ENCODE measurements around the gene FGFR3.

FGFR3 gene

GRCh38 chr4:1836650-1837049, 43.6 kb downstream of the FGFR3 start:
- Histone ChIP-seq H4K91ac (ENCODE audit: low read length) (no peak overlapping the region), H3K27me3 (ENCODE audit: control insufficient read depth in 1 of 2, insufficient read depth in 1 of 2, low read length in 2 of 2) (no peaks in the 10 kb centered on the region), H3K9me3 (ENCODE audit: control insufficient read depth, low read length) (no peaks in the 10 kb centered on the region), H3K4ac (ENCODE audit: low read depth in 1 of 2, low read length in 2 of 2) (no peak overlapping the region), H2BK120ac (ENCODE audit: low read depth, low read length) (no peak overlapping the region), H2BK15ac (ENCODE audit: low read depth, poor library complexity, severe bottlenecking) (no peak overlapping the region), H3K36me3 (ENCODE audit: control insufficient read depth in 1 of 2, insufficient read depth in 2 of 2, low read depth in 1 of 2, low read length in 2 of 2) (peaks cover 71 to 84% of the 10 kb centered on the region in 2 experiments), H3K18ac (ENCODE audit: low read depth in 1 of 2, low read length in 2 of 2) (no peak overlapping the region), H3K9ac (ENCODE audit: low read length) (no peak overlapping the region), H3K79me1 (replicated peaks; ENCODE audit: low read length, poor library complexity, severe bottlenecking) (peaks cover 30% of the 10 kb centered on the region), H3K4me1 (ENCODE audit: control insufficient read depth, insufficient read depth, low read depth, low read length) (peaks cover 26% of the 10 kb centered on the region), H3K4me3 (ENCODE audit: insufficient read depth in 1 of 2, low read depth in 1 of 2, low read length in 2 of 2) (no peak overlapping the region), H2AK5ac (ENCODE audit: low read length, severe bottlenecking) (peak overlapping the region; percentile 30), H2BK5ac (ENCODE audit: low read depth, low read length, poor library complexity, severe bottlenecking) (no peak overlapping the region), H3K4me2 (ENCODE audit: low read length, poor library complexity, severe bottlenecking) (no peak overlapping the region), H2BK12ac (ENCODE audit: low read length in 2 of 2) (no peak overlapping the region), H4K8ac (ENCODE audit: low read length) (no peak overlapping the region), H3K27ac (ENCODE audit: low read length, poor library complexity, severe bottlenecking) (no peak overlapping the region), H3K23ac (ENCODE audit: low read length in 2 of 2) (no peak overlapping the region), H2AFZ (ENCODE audit: low read depth, low read length) (no peak overlapping the region), H3K14ac (ENCODE audit: low read length in 2 of 2) (no peak overlapping the region)
- 98% methylated on average over 6 of the region's 7 CpGs for WGBS
- DNase-seq: no peak

- no peak overlapping the region for H2BK12ac ChIP-seq (ENCODE audit: low read length in 2 of 2)
- H3K18ac ChIP-seq (ENCODE audit: low read depth in 1 of 2, low read length in 2 of 2): no peak overlapping the region
- peaks cover 30% of the 10 kb centered on the region for H3K4me1 ChIP-seq (ENCODE audit: control insufficient read depth, insufficient read depth, low read depth, low read length)
- H3K23ac ChIP-seq (ENCODE audit: low read length in 2 of 2): no peak overlapping the region
- H3K27me3 ChIP-seq (ENCODE audit: control insufficient read depth in 1 of 2, insufficient read depth in 1 of 2, low read length in 2 of 2): no peaks in the 10 kb centered on the region
- H3K4ac ChIP-seq (ENCODE audit: low read depth in 1 of 2, low read length in 2 of 2): no peak overlapping the region
- H3K14ac ChIP-seq (ENCODE audit: low read length in 2 of 2): no peak overlapping the region
- no peak overlapping the region for H3K9ac ChIP-seq (ENCODE audit: low read length)
- no peak overlapping the region for H3K27ac ChIP-seq (ENCODE audit: low read length, poor library complexity, severe bottlenecking)
- no peak overlapping the region for H2BK15ac ChIP-seq (ENCODE audit: low read depth, poor library complexity, severe bottlenecking)
- H2BK5ac ChIP-seq (ENCODE audit: low read depth, low read length, poor library complexity, severe bottlenecking): no peak overlapping the region
- H3K9me3 ChIP-seq (ENCODE audit: control insufficient read depth, low read length): no peaks in the 10 kb centered on the region
- no peak overlapping the region for H3K4me3 ChIP-seq (ENCODE audit: insufficient read depth in 1 of 2, low read depth in 1 of 2, low read length in 2 of 2)
- H2AK5ac ChIP-seq (ENCODE audit: low read length, severe bottlenecking): no peak overlapping the region
- H2AFZ ChIP-seq (ENCODE audit: low read depth, low read length): no peak overlapping the region
- no peak overlapping the region for H3K4me2 ChIP-seq (ENCODE audit: low read length, poor library complexity, severe bottlenecking)
- no peak overlapping the region for H2BK120ac ChIP-seq (ENCODE audit: low read depth, low read length)
- H4K8ac ChIP-seq (ENCODE audit: low read length): no peak overlapping the region
- H4K91ac ChIP-seq (ENCODE audit: low read length): no peak overlapping the region
- DNase-seq: no peak
- 96% methylated on average over 10 of the region's 10 CpGs for WGBS
- H3K36me3 ChIP-seq (ENCODE audit: control insufficient read depth in 1 of 2, insufficient read depth in 2 of 2, low read depth in 1 of 2, low read length in 2 of 2): peaks cover 71 to 80% of the 10 kb centered on the region in 2 experiments
- peaks cover 30% of the 10 kb centered on the region for H3K79me1 ChIP-seq (replicated peaks; ENCODE audit: low read length, poor library complexity, severe bottlenecking)
Observed at GRCh38 chr4:1837069-1837468, 44.0 kb downstream of the FGFR3 start.

- DNase-seq: no peak
- no peak overlapping the region for H2BK120ac ChIP-seq (ENCODE audit: low read depth, low read length)
- H3K4me1 ChIP-seq (ENCODE audit: control insufficient read depth, insufficient read depth, low read depth, low read length): peaks cover 37% of the 10 kb centered on the region
- no peak overlapping the region for H2BK12ac ChIP-seq (ENCODE audit: low read length in 2 of 2)
- no peak overlapping the region for H4K8ac ChIP-seq (ENCODE audit: low read length)
- H2AFZ ChIP-seq (ENCODE audit: low read depth, low read length): no peak overlapping the region
- no peak overlapping the region for H3K18ac ChIP-seq (ENCODE audit: low read depth in 1 of 2, low read length in 2 of 2)
- H4K91ac ChIP-seq (ENCODE audit: low read length): no peak overlapping the region
- H3K9me3 ChIP-seq (ENCODE audit: control insufficient read depth, low read length): no peaks in the 10 kb centered on the region
- no peak overlapping the region for H3K23ac ChIP-seq (ENCODE audit: low read length in 2 of 2)
- no peak overlapping the region for H3K4me3 ChIP-seq (ENCODE audit: insufficient read depth in 1 of 2, low read depth in 1 of 2, low read length in 2 of 2)
- no peaks in the 10 kb centered on the region for H3K27me3 ChIP-seq (ENCODE audit: control insufficient read depth in 1 of 2, insufficient read depth in 1 of 2, low read length in 2 of 2)
- H3K14ac ChIP-seq (ENCODE audit: low read length in 2 of 2): no peak overlapping the region
- no peak overlapping the region for H3K4me2 ChIP-seq (ENCODE audit: low read length, poor library complexity, severe bottlenecking)
- peaks cover 29% of the 10 kb centered on the region for H3K79me1 ChIP-seq (replicated peaks; ENCODE audit: low read length, poor library complexity, severe bottlenecking)
- no peak overlapping the region for H2BK15ac ChIP-seq (ENCODE audit: low read depth, poor library complexity, severe bottlenecking)
- H3K36me3 ChIP-seq (ENCODE audit: control insufficient read depth in 1 of 2, insufficient read depth in 2 of 2, low read depth in 1 of 2, low read length in 2 of 2): peaks cover 60 to 72% of the 10 kb centered on the region in 2 experiments
- H3K9ac ChIP-seq (ENCODE audit: low read length): no peak overlapping the region
- WGBS: 98% methylated on average over 7 of the region's 7 CpGs
- no peak overlapping the region for H3K4ac ChIP-seq (ENCODE audit: low read depth in 1 of 2, low read length in 2 of 2)
- no peak overlapping the region for H3K27ac ChIP-seq (ENCODE audit: low read length, poor library complexity, severe bottlenecking)
- H2AK5ac ChIP-seq (ENCODE audit: low read length, severe bottlenecking): no peak overlapping the region
- H2BK5ac ChIP-seq (ENCODE audit: low read depth, low read length, poor library complexity, severe bottlenecking): no peak overlapping the region
Observed at GRCh38 chr4:1839282-1839681, 46.2 kb downstream of the FGFR3 start.

GRCh38 chr4:1841201-1841886, 48.3 kb downstream of the FGFR3 start:
- 97% methylated on average over 31 of the region's 31 CpGs for WGBS
- H3K36me3 ChIP-seq (ENCODE audit: control insufficient read depth in 1 of 2, insufficient read depth in 2 of 2, low read depth in 1 of 2, low read length in 2 of 2): peaks cover 54 to 62% of the 10 kb centered on the region in 2 experiments

More at GRCh38 chr4:1841201-1841886, 48.3 kb downstream of the FGFR3 start:
- no peak overlapping the region for H3K4ac ChIP-seq (ENCODE audit: low read depth in 1 of 2, low read length in 2 of 2)
- peak overlapping the region; percentile 22 for H4K91ac ChIP-seq (ENCODE audit: low read length)
- H3K27me3 ChIP-seq (ENCODE audit: control insufficient read depth in 1 of 2, insufficient read depth in 1 of 2, low read length in 2 of 2): no peaks in the 10 kb centered on the region
- H2AFZ ChIP-seq (ENCODE audit: low read depth, low read length): no peak overlapping the region
- H2BK12ac ChIP-seq (ENCODE audit: low read length in 2 of 2): peak overlapping the region in 1 of 2 experiments; percentile 33
- no peak for DNase-seq
- no peaks in the 10 kb centered on the region for H3K9me3 ChIP-seq (ENCODE audit: control insufficient read depth, low read length)
- no peak overlapping the region for H3K23ac ChIP-seq (ENCODE audit: low read length in 2 of 2)
- no peak overlapping the region for H2BK15ac ChIP-seq (ENCODE audit: low read depth, poor library complexity, severe bottlenecking)
- H3K27ac ChIP-seq (ENCODE audit: low read length, poor library complexity, severe bottlenecking): no peak overlapping the region
- no peak overlapping the region for H2BK120ac ChIP-seq (ENCODE audit: low read depth, low read length)
- no peak overlapping the region for H3K14ac ChIP-seq (ENCODE audit: low read length in 2 of 2)
- H2AK5ac ChIP-seq (ENCODE audit: low read length, severe bottlenecking): no peak overlapping the region
- H4K8ac ChIP-seq (ENCODE audit: low read length): no peak overlapping the region
- H3K9ac ChIP-seq (ENCODE audit: low read length): no peak overlapping the region
- peaks cover 27% of the 10 kb centered on the region for H3K4me1 ChIP-seq (ENCODE audit: control insufficient read depth, insufficient read depth, low read depth, low read length)
- H3K79me1 ChIP-seq (replicated peaks; ENCODE audit: low read length, poor library complexity, severe bottlenecking): peaks cover 26% of the 10 kb centered on the region
- no peak overlapping the region for H2BK5ac ChIP-seq (ENCODE audit: low read depth, low read length, poor library complexity, severe bottlenecking)
- peak overlapping the region in 1 of 2 experiments; percentile 44 for H3K18ac ChIP-seq (ENCODE audit: low read depth in 1 of 2, low read length in 2 of 2)
- no peak overlapping the region for H3K4me2 ChIP-seq (ENCODE audit: low read length, poor library complexity, severe bottlenecking)
- no peak overlapping the region for H3K4me3 ChIP-seq (ENCODE audit: insufficient read depth in 1 of 2, low read depth in 1 of 2, low read length in 2 of 2)
